NCI-H146 treated with DMSO at 0.1 percent for 48 hours (cell line): ENCODE measurements around the gene MACROD2.

Source experiments
- DNase-seq: peaks from one replicate; lab custom pipeline; 2025; ENCODE audit not compliant: unreplicated experiment; lab: John Stamatoyannopoulos, UW

MACROD2 gene

DNA sequence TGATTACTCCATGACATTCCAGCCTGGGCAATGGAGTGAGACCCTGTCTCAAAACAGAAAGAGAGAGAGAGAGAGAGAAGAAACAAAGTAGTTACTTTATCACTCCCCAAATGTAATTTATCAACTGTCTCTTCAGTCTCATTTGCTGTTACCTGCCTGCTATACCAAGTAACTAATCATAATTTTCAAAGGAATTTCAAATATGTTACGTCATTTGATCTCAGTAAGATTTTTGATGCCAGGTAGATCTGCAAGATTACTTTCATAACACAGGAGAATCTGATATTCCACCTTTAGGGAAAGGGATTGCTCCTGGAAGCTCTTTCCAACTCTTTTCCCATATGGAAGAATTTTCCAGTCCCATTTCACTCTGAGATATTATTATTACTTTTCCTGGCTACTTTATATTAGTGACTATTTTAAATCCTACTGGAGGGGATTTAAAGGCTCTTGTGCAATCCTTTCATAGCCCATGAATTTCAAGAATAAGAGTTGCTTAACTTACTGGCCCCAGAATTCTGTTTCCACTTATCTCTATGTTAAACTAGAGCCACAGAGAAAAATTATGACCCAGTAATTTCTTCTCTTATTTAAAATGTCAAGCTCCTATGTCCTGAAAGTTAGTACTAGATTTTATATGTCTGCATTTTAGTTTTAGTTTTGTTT is 732.3 kb downstream of the MACROD2 start:
- no peak for DNase-seq

DNA sequence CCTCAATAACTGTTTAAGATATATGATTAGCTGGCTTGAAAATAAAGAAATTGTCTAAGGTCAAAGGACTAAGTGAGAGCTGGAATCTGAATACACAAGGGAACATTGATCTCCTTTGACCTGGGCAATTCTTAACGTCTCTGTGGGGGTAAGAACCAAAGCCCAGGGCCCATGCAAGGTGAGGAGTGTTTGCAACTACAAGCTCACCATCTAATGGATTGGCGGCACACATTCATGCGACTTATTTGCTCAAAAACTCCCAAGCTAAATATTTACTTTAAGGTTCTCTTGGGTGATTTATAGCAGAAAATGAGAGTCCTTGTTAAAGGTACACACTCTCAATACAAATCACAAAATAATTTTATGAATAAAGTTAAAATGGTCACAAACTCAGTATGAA is 734.1 kb downstream of the MACROD2 start:
- no peak for DNase-seq

DNA sequence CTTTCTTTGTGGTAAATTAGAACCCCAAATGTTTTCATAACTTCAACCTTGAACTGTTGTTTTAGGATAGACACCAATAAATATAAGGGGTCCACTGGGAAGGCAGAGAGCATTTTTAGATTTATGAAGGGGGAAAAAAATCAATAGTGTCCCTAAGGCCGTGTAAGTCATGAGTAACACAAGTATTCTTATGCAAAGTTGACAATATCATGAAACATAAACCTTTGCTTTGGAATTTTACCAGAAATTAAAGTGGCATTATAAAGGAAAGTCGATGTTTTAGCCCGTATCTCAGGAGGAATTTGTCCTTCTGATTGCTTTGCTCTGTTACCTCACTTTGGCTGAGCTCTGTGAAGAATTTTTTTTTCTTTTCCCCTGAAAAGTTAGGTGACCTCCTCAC is 737.0 kb downstream of the MACROD2 start:
- no peak for DNase-seq

DNA sequence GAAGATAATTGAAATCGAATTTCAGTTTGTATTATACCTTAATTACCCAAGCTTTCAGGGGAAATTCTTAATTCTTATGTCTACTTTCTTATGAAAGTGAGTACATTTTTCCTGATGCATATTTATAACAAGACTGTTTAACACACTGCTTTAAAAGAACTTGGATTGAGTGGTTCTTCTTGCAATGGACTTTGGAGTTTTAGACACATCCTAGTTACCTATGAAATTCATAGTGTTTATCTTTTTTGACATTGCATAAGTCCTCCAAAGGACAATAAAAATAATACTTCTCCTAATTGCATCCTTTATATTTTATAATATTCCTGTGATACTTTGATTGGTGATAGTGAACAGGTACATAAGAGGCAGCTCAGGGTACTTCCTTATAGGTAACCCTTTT is 737.7 kb downstream of the MACROD2 start:
- no peak for DNase-seq

DNA sequence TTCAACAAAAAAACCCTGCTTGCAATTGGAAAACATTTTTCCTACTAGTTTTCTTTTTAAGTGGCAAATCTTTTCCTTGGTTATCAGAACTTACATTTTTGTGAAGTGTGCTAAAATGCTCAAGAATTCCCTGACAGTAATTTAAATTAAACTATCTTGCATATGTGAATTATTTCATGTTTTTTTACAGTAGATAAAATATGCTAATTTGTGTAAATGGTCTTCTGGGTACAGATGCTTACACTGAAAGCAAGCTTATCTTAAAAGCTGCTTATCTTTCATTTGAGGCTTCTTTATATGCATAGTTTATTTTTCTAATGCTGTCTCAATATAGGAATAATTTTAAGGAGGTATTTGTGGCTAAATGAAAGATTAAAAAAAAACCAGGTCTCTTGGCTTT is 745.1 kb downstream of the MACROD2 start:
- DNase-seq: no peak

DNA sequence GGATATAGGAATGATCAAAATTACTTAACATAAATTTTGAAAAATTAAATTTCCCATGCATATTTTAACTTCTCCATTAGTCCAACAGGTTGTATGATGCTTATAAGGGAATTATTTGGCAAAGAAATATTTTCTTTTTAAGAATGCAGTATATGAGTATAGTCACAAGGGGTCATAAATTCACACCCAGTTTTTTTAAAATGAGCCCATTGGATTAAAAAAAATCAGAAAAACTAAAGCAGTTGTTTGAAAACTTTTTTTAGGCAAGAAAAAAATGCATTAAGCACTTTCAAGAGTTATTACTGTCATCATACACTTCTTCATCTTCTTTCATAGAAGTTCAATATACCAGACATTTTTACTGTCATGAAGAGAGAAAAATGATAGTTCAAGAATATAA is 746.3 kb downstream of the MACROD2 start:
- DNase-seq: no peak

DNA sequence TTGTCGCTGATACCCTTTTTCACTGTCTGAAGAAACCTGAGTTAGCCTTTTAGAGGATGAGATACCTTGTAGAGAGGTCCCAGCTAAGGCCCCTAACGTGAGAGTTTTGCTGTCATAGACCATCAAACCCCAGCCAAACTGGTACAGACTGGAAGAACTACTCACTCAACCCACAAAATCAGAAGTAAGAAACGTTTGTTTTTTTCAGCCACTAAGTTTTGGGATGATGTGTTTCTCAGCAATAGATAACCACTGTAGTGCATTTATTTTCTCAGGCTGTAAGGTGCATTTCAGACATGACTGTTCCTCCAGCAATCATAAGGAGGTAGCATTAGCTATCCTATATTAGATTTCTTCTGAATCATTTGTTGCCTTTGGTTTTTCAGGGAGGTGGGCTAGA is 749.4 kb downstream of the MACROD2 start:
- DNase-seq: no peak

DNA sequence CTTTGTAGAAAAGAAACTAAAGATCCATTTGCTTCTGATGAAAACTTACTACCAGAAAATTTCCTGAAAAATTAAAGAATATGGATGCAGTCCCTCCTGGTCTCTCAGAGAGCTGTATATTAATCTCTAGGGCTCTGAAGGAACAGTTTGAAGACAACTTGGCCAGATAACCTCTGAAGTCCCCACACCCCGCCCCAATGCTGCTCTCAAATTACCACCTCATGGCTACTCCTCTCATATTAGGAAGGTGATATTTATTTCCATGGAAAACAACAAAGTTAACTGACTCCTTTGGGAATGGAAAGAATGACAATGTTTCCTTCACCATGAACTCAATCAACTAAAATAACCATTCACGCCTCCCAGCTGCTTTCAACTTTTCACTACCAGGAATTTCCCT is 750.5 kb downstream of the MACROD2 start:
- DNase-seq: no peak

DNA sequence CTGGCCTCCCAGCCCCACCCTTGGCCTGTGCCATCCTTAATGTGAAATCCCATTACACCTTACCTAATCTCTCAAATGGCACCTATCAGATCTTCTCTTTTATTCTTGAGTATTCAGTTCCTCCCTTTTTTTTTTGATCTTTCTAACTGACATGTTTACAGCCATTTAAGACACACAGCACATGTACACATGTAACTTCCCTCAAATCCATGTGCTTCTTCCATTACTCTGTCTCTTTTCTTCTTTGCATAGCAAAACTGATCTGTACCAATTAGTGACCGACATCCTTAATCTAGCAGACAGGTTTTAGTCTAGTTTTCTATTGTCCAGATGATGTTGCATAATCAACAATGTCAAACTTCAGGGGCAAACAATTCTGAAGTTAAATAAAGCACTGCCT is 755.9 kb downstream of the MACROD2 start:
- DNase-seq: no peak

DNA sequence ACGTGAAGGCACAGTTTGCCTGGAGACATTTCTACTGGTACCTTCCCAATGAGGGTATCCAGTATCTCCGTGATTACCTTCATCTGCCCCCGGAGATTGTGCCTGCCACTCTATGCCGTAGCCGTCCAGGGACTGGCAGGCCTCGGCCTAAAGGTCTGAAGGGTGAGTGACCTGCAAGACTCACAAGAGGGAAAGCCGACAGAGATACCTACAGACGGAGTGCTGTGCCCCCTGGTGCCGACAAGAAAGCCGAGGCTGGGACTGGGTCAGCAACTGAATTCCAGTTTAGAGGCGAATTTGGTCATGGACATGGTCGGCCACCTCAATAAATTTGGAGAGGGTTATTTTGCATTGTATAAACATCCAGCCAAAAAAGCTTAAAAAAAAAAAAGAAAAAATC is 762.4 kb downstream of the MACROD2 start:
- DNase-seq: no peak

DNA sequence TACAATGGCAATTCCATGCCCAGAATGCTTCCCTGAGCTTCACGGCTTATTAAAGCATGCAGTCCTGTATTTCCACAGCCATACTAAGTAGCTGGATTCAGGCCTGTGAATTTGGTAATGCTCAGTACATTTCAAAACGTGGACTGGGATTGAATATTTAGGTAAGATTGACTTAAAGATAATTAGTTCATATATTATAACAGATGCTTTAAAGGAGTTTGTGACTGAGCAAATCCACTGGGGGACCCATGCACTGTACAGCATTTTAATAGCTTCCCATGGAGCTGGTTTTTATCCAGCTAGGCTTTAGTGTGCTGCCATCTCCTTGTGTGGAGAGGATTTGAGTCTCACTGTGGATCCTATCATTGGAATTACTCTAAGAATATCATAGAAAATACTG is 763.0 kb downstream of the MACROD2 start:
- DNase-seq: no peak

DNA sequence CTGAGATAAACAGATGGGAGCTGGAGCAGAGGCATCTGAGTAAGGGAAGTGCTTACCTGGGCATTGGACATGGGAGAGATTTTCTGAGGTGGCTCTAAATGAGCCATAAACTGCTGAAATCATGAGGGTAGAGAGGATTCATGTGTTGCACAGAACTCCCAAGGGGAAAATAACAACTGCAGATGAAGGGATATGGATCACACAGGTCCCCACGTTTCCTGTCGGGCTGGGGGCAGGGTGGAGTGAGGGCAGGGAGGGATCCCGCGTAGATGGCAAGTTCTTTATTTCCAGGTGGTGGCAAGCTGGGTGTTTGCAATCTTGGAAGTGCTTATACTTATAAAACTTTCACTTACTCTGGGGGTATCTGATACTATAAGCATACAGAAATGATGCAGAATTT is 764.7 kb downstream of the MACROD2 start:
- DNase-seq: no peak

DNA sequence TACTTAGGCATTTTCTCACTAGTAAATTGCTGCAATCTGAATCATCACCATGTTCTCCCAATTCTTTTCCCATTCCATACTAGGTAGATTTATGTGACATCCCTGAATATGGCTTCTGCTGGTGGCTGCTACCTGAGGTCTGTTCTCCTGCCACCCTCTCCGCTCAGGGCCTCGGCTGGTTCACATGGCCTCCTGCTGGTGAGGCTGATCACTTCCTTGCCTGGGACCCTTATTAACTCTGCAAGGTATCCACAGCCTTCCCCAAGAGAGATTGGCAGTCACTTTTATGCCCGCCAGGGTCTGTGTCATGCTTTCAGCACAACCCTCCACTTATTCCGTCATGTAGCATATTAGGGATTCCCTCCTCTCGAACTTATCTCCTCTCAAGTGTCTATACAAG is 766.6 kb downstream of the MACROD2 start:
- DNase-seq: no peak

DNA sequence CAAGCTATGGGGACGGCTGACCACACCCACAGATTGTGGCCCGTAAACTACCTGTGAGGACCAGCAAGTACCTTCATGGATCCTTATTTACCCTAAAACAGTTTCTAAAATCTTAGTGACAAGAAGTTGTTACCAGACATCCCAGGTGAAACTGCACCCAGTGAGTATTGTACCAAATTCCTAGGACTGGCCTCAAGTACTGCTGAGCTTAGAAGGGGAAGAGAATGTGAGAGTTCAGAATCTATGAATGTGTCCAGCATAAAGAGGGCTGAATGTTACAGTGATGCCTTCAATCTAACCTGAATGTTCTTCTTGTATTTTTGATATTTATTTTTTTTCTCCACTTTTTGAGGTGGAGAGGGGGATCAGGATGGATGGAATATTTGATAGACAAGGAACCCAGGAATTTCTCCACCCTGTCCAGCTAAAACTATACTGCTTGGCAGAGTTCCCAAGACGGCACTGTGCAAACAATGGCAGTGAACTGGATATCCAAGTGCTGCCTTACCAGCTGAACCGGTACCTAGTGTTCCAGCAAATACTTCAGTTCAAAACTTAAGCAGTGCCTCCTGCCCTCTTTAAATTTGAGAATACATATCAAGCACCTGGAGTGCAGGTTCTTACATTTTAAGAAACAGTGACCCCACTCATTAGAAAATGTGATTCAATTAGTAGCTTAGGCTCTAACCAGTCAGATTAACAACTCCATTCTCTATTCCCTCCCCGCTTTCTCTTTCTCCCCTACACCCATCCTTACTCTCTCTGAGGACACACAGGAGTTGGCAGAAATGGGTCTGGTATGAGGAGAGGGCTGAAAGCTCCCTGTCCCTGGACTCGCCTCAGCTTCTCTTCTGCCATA is 769.4 kb downstream of the MACROD2 start:
- no peak for DNase-seq

DNA sequence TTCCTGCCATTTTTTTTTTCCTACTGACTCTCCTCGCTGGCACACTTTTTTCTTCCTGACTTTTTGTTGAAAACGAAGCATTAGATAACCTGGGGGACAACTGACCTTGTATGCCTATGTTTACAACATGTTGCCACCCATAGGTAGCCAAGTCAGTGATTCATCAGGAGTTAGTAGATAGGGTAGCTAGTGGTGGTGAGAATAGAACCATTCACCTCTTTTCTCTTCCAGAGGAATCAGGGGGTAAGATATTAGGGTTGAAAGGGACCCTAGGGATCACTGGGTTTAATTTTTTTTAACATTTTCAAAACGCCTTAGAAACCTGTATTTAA is 770.0 kb downstream of the MACROD2 start:
- no peak for DNase-seq

DNA sequence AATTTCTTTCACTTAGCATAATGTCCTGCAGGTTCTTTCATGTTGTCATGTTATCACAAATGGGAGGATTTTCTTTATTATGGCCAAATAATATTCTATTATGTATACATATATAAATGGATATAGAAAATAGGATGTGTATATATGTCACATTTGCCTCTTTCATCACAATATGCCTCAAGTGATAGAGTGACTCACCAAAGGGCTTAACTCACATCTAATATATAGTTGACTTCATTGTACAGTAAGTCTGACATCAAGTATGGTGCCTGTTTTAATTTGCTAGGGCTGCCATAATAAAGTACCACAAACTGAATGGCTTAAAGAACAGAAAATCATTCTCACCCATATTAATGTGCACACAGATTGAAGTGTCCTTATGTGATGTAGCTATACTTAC is 778.2 kb downstream of the MACROD2 start:
- no peak for DNase-seq

DNA sequence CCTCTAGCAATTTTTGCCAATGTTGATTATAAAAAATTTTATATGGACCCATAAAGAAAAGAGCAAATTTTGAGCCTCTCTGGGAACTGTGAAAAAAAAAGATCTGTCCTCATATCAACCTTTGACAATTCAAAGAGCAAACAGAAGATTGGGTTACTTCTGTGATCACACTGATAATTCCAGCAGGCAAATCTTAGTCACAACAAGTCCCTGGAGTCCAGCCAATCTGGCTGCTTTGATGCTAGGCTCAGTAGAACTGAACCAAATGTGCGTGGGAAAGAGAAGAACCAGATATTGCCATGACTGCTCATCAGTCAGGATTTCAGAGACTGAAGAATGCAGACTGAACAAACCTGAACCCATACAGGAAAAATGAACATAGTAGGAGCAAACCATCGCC is 780.5 kb downstream of the MACROD2 start:
- DNase-seq: no peak

DNA sequence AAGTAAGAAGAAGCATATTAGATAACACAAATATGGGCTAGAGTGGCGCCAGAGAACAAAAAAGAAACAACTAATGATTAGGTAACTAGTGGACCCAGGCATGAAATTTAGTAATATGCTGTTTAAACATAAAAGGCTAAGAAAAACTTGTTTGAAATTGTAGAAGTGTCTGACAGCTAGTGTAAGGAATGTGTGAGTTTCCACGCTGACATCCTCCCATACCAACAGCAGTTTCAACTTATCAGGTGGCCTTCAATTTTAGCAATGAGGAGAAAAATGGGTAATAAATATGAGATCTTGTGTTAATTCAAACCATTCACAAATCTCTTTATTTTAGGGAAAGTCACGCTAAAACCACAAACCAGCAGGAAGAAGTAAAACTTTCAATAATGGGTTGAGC is 782.3 kb downstream of the MACROD2 start:
- no peak for DNase-seq

DNA sequence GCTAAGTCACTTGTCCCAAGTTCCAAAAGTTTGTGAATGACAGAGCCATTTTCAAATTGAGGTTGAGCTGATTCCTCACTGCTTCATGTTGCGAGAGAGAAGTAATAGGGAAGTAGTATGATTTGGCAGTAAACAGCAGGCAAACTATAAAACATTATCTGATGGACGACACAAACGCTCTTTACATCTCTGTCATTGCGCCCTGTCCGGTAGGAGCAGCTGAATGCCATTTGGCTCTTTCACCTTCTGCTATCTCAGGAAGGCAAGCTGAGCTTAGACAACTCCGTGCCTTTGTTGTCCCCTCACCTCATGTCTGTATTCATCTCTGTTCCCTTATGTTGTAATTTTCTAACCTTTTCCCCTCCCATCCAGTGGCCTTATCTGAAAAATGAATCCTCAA is 782.8 kb downstream of the MACROD2 start:
- no peak for DNase-seq

DNA sequence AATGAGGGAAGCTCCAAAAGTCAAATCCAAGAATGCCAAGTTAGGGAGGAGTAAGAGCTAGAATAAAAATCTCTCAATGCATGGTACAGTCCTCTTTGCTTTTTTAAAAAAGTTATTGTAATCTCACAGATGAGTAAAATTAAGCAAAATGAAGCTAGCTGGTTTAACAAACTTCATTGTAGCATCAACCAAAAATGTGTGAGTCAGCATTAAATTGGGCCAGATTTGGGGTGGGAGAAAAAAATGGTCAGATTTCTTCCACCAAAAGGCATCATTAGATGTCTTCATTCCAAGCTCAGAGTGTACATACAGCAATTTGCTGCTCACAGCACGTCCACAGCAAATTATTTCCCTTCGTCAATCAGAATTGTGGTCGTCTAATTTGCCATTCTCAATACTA is 783.6 kb downstream of the MACROD2 start:
- no peak for DNase-seq

DNA sequence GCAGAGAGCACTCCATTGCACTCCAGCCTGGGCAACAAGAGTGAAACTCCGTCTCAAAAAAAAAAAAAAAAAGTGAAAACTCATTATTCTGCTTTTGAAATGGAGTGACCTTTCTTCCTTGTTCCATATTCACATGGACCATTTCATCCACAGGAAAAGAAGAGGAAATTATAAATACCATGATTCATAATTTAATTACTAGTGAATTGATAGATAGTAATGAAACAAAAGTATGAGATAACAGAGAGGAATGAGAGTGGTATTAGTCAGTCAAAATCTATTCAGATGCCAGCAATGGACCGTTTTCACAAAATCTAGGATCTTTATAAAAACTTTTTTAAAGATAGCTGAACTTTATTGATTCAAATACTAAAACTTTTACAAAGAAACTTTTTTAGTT is 785.2 kb downstream of the MACROD2 start:
- DNase-seq: no peak

DNA sequence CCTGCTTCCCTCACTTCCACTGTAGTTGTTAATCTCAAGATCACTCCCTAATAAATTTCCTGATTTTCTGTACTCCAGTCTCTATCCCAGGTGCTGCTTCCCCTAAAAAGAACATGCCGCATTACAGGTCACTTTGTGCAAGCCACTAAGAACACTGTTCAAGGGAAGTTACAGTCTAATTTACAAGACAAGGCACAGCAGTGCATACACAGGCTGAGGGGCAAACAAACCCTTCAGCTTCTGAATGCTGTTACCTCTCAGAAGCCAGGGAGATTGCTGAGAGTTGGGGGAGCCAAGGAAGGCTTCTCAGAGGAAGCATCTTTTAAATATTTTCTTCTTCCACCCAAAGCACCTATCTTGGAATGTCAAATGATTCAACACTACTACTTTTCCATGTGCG is 787.4 kb downstream of the MACROD2 start:
- DNase-seq: no peak

DNA sequence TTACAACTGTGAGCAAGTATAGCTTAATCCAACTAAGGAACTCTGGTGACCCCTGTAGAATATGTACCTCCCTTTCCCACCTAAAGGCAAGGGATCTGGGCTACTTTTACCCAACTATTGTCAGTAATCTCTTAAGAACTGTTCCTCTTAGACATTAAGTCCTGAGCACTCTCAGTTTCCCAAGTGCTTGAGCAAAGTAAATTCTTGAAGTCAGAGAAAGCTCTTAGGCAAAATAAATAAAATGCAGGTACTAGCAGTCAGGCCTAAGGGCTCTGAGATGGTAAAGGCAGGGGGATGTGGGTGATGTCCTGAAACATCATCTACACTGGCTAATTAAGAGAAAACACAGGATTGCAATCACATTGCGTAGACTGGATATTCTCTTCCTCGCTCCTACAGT is 788.5 kb downstream of the MACROD2 start:
- no peak for DNase-seq
